Spleen (tissue), 7 donors: ENCODE measurements around the gene TMEM209.

Source experiments
- CTCF ChIP-seq, 11 experiments: fragments of 200-600 bp in 7 of 11; fragments of 450-650 bp in 4 of 11; sonication (generic) in 4 of 11; IDR thresholded peaks in 8 of 11; conservative IDR thresholded peaks in 3 of 11; 1 replicate in 7 of 11; 2 replicates in 4 of 11; pipeline versions ENCODE4 v1.4.0 to v1.8.0; 2016 to 2021; ENCODE audit warnings: antibody characterized with exemption in 11 of 11, inconsistent platforms in 4 of 11, mild to moderate bottlenecking in 1 of 11
- POLR2AphosphoS5 ChIP-seq, 3 donors: sonication (generic); formaldehyde crosslinking; IDR thresholded peaks; one replicate each; pipeline ENCODE4 v1.5.1; 2017; ENCODE audit warnings: antibody characterized with exemption in 3 of 3
- donor health status: DM: no; HTN: no; CAD: no; lungs with moderate emphysema.
- donor health status: DM: no; HTN: no; CAD: no.
- donor health status: DM: no; HTN: no; CAD: no.

- TF ChIP-seq POLR2AphosphoS5 (IDR thresholded peaks at IDR 0.05) (no peak), CTCF (IDR thresholded peaks at IDR 0.05 in 8 of 11, conservative IDR thresholded peaks at IDR 0.05 in 3 of 11) (no peak)
Observed at GRCh38 chr7:130232209-130232608, 27.0 kb upstream of the TMEM209 start.
